NCI-H1694 (cell line): ENCODE results near the gene PEMT.
A peak's percentile ranks its signal among the peaks of the same experiment; 100 is the strongest.
"Not testable (repeated sequence)": the region's sequence is repeated elsewhere in the genome, so short reads cannot be mapped to it uniquely, and the experiment has no call there.

Experiments used
- DNase-seq: peaks from one replicate; lab custom pipeline; 2025; lab: John Stamatoyannopoulos, UW

Gene PEMT

DNA sequence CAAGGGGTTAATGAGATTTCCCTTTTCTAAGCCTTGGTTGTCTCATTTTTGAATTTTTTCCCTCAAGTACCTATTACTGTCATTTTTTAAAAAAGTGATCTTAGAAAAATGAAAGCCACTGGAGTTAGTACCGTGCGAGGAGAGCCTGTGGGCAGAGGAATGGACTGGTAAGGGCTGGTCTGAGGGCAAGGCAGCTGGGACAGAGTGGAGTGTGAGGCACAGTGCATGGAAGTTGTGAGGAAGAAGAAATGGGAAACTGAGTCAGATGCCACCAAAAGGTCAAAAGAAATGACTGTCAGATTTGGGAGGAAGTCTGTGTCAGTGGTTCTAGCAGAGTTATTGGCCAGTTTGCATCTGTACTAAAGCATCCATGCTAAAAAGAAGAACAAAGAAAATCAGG, 103.5 kb downstream of the PEMT start:
- no peak for DNase-seq

DNA sequence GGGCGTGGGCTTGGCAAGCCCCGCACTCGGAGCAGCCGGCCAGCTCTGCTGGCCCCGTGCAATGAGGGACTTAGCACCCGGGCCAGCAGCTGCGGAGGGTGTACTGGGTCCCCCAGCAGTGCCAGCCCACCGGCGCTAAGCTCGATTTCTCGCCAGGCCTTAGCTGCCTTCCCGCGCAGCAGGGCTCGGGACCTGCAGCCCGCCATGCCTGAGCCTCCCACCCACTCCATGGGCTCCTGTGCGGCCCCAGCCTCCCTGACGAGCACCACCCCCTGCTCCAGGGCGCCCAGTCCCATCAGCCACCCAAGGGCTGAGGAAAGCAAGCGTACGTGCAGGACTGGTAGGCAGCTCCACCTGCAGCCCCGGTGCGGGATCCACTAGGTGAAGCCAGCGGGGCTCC, 105.1 kb downstream of the PEMT start:
- not testable (repeated sequence) for DNase-seq

GRCh38 chr17:17485420-17485819, 106.1 kb downstream of the PEMT start:
- DNase-seq = no peak

- DNase-seq = no peak
Observed at GRCh38 chr17:17484451-17484899, 107.0 kb downstream of the PEMT start.

- DNase-seq = no peak
Observed at GRCh38 chr17:17481860-17482259, 109.6 kb downstream of the PEMT start.

DNA sequence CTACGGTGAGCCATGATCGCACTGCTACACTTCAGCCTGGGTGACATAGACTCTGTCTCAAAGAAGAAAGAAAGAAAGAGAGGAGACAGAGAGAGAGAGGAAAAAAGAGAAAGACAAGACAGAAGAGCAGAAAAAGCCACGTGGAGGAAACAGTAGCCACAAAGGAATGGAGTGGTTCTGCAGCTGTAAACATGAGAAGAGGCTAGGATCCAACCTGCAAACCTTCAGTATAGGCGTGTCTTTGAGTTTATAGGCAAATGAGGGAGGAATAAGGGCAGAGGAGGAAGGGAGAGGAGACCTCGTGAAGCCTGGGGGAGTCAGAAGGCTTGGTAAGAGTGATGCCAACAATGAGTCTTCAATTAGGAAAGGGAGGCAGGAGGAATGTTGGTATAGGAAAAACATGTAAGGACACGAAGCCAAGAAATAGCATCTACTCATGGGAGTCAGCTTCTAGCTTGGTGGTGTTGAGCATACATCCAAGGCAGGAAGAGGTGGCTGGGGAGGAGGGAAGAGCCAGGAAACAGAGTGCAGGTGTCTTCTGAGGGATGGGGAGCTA, 110.8 kb downstream of the PEMT start:
- no peak for DNase-seq

- DNase-seq = no peak
Observed at GRCh38 chr17:17479209-17479608, 112.3 kb downstream of the PEMT start.

GRCh38 chr17:17476865-17477467, 114.5 kb downstream of the PEMT start, which contains the start of gene MED9:
Gene MED9 (plus strand): TSS chr17:17477000. CDS start chr17:17477042, 42 bp downstream.
- peak; percentile 86 for DNase-seq

GRCh38 chr17:17474341-17474740, 117.2 kb downstream of the PEMT start:
- DNase-seq = no peak

DNA sequence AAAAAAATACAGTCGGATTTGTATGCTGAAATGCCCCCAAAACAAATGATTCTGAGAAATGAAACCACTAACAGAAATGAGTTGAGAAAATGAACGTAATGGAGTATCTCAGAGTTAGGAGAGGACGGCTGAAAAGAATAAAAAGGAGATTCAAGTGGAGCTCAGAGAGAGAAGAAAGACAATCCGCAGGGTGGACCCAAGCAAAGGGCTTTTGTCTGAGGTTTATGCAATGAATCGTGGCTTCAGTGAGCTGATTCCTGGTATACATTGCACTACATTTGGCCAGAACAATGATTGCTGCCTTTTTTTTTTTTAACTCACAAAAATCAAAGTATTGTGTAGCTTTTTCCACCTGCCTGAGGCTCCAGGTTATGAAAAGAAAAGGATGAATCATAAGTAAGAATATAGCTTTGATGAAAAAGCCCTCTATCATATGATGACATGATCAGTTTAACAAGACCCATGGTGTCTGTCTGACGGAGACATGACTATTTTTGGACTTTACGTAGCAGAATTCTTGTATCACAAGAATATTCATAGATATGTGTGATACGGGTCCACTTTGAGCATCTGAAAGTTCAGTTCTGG, 119.1 kb downstream of the PEMT start:
- no peak for DNase-seq

DNA sequence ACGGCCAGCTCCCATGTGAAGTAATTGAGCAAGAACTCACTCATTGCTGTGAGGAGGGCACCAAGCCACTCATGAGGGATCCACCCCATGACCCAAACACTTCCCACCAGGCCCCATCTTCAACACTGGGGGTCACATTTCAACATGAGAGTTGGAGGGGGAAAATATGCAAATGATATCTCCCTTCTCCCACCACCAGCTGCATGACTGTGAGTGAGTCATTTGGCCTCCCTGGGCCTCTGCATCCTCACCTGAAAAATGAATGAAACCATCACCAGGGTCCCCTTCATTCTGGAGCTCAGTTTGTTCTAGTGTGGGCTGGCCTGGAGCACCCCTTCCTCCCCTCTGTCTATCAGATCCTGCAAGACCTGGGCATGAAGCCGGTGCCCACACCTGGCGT, 121.5 kb downstream of the PEMT start:
- no peak for DNase-seq

- DNase-seq = no peak
Observed at GRCh38 chr17:17469358-17469757, 122.2 kb downstream of the PEMT start.

- DNase-seq = no peak
Observed at GRCh38 chr17:17468217-17469010, 123.1 kb downstream of the PEMT start.

GRCh38 chr17:17467720-17468119, 123.8 kb downstream of the PEMT start:
- DNase-seq = no peak

DNA sequence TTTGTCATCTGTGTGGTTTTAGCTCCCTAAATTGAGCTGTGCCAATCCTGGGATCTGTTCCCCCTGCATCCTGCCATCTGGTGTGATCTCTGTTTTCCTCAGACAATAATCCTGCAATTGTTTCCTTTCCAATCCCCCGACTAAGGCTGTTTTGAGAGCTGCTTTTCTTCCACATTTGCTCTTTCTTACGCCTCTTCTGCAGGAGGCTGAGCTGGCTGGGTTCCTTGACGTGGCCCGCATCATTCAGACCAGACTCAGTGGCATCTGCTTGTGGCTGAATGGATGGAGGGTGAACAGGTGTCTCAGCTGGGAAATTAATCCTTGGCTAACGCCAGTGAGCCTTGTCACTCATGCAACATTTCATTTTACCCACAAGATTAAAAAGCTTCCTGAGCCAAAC, 124.5 kb downstream of the PEMT start:
- DNase-seq = peak; percentile 49

- DNase-seq = no peak
Observed at GRCh38 chr17:17466511-17466910, 125.0 kb downstream of the PEMT start.

- DNase-seq = not testable (repeated sequence)
Observed at GRCh38 chr17:17465878-17466277, 125.6 kb downstream of the PEMT start.

- DNase-seq = no peak
Observed at GRCh38 chr17:17463821-17464220, 127.7 kb downstream of the PEMT start.

- DNase-seq = no peak
Observed at GRCh38 chr17:17462048-17462824, 129.3 kb downstream of the PEMT start.

GRCh38 chr17:17460038-17460437, 131.5 kb downstream of the PEMT start:
- DNase-seq = no peak

DNA sequence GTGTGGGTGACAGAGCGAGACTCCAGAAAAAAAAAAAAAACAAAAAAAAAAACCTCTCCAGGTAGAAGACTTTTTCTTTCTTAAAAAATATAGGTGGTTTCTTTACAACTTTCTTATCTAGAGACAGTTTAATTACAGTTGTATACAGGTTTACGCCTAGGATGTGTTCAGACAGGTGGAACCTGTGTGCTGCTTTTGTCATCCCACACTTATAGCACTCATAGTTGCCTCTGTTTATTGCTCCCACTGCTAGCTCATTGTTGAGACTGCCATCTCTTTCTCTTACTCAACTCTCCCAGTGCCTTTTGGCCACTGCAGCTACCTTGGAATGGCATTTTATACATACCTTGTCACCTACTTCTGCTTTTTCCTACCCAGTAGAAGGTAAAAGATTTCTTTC, 133.8 kb downstream of the PEMT start:
- DNase-seq = no peak

DNA sequence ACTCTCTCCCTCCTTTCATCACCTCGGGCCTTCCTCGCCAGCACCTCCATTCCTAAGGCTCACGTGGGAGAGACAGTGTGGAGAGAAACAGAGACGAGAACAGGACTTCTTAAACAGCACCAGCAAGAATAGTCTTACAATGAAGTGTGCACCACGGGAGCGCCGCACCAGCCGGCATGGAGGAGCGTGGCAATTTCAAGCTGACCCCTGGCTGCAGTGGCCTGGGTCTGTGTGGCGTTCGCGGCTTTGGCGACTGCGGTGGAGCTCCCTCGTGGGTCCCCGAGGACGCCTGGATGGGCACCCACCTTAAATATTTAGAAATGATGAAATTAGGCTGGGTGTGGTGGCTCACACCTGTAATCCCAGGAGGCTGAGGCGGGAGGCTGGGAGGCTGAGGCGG, 135.3 kb downstream of the PEMT start:
- DNase-seq = no peak
